CD4-positive, alpha-beta T cell treated with Interleukin-10 for 1 hour (primary cell): ENCODE data around the gene ULK3.
A peak's percentile ranks its signal among the peaks of the same experiment; 100 is the strongest.

ENCODE experiments used
- DNase-seq: peaks from one replicate; pipeline ENCODE4 v3.0.0-alpha.2; 2020

Gene ULK3

GRCh38 chr15:74794248-74794969 is 48.5 kb downstream of the ULK3 start:
- no peak for DNase-seq

GRCh38 chr15:74793135-74794028 is 49.6 kb downstream of the ULK3 start:
- peak; percentile 82 for DNase-seq

DNA sequence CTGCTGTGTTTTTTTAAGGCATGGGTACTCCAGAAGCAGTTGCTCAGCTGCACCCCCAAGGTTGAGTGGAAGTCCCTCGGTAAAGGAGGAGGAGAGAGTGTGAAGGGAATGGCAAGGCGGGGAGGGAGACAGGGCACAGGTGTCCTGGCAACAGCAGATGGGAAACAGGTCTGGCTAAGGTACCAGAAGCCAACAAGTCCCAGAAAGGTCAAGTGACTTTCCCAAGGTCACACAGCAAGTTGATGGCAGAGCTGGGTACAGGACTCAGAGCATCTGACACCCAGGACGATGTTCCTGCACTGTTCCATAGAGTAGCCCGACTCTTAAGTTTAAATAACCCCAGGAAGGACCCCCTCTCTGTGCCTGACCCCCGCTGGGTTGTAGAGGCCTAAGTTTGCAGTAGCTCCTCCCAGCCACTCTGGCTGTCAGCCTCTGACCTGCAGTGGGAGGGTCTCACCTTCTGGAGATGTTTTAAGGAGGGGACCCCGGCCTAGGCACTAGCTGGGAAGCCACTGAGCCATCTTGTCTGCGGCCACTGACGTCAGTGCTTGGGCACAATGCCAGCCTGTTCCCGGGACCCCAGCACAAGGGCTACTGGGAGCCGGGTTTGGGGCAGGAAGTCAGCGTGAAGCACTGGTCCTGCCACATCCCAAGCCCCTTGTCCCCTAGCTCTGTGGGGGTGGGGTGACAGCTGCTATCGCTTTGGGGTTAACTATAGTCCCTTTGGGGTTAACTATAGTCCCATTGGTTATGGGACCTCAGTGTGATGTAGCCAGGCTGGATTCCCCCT is 50.5 kb downstream of the ULK3 start:
- peak; percentile 31 for DNase-seq

DNA sequence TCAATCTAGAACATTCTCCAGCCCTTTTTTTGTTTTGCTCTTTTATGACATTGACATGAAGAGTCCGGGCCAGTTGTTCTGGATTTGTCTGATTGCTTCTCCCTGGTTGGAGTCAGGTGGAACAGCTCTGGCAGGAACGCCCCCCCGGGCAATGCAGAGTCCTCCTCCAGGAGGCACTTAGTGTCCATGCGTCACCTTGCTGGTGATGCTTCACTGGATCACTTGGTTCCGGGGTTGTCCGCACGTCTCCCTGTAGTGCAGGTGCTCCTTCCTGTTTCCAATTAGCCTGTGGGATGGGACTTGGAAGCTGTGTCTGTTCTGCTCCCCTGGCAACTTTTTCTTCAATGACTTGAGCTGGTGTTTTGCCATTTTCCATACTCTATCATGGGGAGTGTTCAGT is 51.3 kb downstream of the ULK3 start:
- DNase-seq: no peak

- no peak for DNase-seq
Measured at GRCh38 chr15:74791007-74791406, 51.9 kb downstream of the ULK3 start.

GRCh38 chr15:74790080-74790916 is 52.7 kb downstream of the ULK3 start:
- peak; percentile 36 for DNase-seq

DNA sequence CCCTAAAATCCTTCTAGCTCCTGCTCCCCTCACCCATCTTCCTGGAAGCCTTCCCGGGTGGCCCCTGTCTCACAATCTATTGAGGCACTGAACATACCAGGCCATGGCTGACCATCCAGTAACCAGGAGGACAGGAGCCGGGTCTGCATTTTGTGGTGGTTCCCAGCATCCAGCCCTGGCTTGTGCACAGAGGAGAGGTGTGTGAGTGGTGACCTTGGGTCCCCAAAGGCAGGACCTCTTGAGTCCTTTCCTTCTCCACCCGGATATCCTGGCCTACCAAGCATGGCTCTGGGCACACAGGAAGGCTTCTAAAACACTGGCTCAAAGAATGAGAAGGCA is 53.2 kb downstream of the ULK3 start:
- no peak for DNase-seq

GRCh38 chr15:74789171-74789631 is 53.8 kb downstream of the ULK3 start:
- DNase-seq: peak; percentile 48

DNA sequence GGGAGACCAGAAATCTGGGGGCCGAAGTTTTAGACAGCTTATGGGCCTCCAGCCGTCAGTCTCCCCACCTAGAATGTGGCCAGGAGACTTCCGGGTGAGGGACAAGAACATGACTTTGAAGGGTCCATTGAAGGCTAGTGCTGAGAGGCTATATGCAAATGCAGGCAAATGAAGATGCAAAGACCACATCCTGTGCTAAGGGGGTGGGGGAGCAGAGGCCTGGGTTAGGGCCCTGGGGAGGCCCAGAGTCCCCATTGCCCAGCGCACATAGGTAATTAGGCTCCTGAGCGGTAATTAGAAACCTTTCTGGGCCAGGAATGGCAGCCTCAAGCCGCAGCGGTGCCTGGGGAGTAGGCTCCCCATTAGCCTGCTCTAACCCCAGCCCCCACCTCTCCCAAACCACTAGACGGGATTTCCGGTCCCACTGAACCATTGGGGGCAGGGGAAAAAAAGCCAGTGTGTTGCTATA is 54.2 kb downstream of the ULK3 start:
- peak; percentile 68 for DNase-seq

GRCh38 chr15:74788042-74788682 is 54.8 kb downstream of the ULK3 start:
- DNase-seq: peak; percentile 25

GRCh38 chr15:74787251-74788041 is 55.5 kb downstream of the ULK3 start:
- peak; percentile 91 for DNase-seq

DNA sequence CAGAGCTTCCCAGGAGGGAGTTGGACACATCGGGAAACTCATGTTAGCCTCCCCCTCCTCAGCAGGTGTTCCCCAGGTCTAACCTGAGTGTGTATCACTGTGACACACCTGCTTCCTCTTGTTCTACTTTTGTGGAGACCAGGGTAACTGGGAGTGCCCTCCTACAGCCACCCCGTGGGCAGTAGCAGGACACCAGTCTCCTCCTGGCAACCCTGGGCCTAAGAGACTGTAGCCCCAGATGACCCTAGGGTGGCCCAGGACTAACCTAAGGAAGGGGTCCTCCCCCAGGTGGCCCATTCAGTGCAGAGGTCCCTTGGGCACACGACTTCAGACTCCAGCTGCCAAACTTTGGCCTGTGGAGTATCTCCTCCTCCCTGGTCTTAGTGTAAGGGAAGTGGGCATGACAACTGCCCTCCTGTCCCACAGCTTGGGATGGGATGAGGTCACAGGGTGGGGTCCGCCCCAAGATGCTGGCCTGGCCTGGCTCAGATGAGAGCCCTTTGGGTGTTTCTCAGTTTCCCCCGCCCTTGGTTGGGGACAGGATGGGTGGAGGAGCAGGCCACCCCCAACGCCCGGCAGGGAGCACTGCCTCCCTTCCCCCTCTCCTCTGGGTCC is 56.3 kb downstream of the ULK3 start:
- peak; percentile 34 for DNase-seq
